Activated T-helper 1 cell treated with anti-CD3 and anti-CD28 coated beads, Interleukin-2, amount 50 U/mL, for 16 hours (primary cell): ENCODE results near the gene OBSCN.
A peak's percentile ranks its signal among the peaks of the same experiment; 100 is the strongest.
"Not testable (repeated sequence)": the region's sequence is repeated elsewhere in the genome, so short reads cannot be mapped to it uniquely, and the experiment has no call there.

ENCODE experiments used
- DNase-seq, 2 donors: peaks; one replicate each; pipeline ENCODE4 v3.0.0-alpha.2; 2020; ENCODE audit warnings: low read depth in 1 of 2, low spot score in 1 of 2

OBSCN gene

DNA sequence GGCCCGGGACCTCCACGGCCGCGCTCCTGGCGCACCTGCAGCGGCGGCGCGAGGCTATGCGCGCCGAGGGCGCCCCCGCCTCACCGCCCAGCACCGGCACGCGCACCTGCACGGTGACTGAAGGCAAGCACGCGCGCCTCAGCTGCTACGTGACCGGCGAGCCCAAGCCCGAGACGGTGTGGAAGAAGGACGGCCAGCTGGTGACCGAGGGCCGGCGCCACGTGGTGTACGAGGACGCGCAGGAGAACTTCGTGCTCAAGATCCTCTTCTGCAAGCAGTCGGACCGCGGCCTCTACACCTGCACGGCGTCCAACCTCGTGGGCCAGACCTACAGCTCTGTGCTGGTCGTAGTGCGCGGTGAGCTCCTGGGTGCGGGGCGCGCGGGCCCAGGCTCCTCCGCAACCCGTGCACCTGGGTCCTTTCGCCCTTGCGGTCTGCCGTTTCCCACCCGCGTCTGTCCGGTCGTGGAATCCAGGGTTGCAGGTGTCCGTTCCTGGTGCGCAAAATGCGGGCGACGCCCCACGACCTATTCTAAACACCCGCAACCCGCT, 4.6 kb downstream of the OBSCN start:
- DNase-seq, result no peak

DNA sequence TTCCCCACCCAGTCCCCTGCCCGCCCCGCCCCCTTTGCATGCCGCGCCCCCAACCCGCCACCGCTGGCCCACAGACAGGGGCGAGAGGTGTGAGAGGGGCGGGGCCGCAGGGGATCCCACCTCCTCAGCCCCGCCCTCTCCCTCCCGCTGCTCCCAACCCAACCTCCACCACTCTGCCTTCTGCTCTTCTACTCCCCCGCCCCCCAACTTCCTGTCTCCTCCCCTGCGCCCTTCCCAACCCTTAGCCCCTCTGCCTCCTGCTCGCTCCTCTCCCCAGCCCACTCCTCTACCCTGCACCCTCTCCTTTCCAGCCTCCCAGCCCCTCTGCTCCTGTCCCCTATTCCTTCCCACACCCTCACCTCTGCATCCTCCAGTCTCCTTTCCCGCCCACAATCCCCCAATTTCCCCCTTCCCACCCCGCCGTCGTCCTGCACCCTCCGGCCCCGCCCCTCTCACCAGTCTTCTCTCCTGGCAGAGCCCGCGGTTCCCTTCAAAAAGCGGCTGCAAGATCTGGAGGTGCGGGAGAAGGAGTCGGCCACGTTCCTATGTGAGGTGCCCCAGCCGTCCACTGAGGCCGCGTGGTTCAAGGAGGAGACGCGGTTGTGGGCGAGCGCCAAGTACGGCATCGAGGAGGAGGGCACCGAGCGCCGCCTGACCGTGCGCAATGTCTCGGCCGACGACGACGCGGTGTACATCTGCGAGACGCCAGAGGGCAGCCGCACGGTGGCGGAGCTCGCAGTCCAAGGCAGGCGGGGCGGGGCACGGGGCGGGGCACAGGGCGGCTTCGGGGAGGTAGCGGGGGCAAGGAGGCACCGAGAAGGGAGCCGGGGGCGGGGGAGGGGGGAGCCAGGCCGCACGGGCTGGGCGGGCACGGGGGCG, 5.4 kb downstream of the OBSCN start:
- peak; percentile 80 to 87 for DNase-seq

DNA sequence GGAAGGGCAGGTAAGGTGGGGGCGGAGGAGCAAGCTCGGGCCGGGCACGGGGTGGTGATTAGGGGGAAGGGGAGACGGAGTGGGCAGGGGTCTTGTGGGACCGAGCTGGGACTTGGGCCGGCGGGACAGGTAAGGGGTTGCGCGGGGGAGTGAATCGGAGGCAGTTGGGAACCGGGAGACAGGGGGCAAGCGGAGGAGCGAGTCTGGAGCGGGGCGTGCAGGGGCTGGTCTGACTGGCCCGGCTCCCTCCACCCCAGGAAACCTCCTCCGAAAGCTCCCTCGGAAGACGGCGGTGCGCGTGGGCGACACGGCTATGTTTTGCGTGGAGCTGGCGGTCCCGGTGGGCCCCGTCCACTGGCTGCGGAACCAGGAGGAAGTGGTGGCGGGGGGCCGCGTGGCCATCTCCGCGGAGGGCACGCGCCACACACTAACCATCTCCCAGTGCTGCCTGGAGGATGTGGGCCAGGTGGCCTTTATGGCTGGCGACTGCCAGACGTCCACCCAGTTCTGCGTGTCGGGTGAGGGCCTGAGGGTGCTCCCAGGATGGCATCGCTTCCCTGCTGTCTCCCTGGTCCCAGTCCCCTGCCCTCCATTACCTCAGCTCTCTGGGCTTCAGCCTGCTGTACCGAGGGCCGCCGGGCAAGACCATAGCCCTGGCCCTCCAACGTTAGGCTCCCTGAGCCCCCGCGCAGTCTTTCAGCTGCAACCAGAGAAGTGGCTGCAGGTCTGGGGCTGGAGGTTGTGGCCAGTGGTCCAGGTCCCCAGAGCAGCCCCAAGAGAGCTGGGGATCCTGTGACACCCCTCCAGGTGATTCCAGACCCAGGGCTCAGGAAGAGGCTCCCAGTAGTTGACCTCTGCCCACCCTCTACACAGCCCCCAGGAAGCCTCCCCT, 6.3 kb downstream of the OBSCN start:
- DNase-seq, result no peak

DNA sequence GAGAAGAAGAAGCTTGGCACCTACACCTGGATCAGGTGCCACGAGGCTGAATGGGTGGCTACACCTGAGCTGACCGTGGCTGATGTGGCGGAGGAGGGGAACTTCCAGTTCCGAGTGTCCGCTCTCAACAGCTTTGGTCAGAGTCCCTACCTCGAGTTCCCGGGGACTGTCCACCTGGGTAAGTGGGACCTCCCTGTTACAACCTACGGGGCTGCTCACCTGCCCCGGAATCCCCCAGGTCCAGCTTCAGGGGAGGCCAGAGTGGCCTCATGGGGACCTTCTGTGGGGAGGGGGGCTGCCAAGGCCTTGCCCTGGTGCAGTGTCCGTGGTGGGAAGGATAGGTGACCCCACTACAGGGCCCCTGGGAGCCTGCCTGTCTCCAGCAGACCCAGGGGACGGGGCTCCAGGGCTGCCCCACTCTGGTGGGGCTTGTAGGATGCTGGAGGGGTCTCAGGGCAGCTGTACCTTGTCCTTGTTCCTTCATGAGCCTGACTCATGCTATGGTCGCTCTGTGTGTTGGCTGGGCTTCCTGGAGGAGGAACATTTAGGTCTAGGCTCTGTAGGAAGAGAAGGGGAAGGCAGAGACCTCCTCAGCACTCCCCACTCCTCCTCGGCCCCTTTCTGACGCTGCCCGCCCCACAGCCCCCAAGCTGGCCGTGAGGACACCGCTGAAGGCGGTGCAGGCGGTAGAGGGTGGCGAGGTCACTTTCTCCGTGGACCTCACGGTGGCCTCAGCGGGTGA, 7.2 kb downstream of the OBSCN start:
- DNase-seq, result no peak

DNA sequence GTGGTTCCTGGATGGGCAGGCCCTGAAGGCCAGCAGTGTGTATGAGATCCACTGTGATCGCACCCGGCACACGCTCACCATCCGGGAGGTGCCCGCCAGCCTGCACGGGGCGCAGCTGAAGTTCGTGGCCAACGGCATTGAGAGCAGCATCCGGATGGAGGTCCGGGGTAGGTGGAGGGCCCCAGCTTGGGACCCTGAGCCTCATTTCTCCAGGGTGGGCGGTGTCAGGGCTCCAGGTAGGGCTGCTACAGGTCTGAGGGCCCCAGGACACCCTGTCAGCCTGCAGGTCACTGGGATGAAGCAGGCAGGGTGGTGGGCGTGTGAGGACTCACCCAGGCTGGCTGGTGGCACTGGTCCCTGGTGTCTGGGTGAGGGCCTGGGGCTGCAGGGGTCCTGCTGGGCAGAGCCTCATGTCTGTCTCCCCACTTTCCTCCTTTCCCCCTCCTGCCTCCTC, 7.8 kb downstream of the OBSCN start:
- DNase-seq, result no peak

DNA sequence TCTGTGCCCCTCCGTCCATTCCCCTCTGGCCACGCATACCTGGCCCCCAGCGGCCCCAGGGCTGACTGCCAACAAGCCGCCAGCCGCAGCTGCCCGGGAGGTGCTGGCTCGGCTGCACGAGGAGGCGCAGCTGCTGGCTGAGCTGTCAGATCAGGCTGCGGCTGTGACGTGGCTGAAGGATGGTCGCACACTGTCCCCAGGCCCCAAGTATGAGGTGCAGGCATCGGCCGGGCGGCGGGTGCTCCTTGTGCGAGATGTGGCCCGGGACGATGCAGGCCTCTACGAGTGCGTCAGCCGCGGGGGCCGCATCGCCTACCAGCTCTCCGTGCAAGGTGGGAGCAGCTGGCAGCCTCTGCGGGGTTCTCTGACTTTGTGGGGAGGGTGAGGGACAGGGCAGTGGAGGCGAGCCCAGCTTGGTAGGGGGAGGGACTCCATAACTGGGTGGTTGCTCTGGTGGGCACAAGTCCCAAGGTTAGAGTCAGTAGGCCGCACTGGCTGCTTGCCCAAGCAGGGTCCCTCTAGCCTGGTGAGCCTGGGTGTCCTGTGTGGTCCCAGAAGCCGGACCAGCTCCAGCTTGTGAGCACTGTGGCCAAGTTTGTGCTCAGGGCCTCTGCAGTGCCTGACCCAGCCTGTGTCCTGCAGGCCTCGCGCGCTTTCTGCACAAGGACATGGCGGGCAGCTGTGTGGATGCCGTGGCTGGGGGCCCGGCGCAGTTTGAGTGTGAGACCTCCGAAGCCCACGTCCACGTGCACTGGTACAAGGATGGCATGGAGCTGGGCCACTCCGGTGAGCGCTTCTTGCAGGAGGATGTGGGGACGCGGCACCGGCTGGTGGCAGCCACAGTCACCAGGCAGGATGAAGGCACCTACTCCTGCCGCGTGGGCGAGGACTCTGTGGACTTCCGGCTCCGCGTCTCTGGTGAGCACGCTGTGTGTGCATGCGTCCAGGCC, 8.8 kb downstream of the OBSCN start:
- DNase-seq, result no peak

DNA sequence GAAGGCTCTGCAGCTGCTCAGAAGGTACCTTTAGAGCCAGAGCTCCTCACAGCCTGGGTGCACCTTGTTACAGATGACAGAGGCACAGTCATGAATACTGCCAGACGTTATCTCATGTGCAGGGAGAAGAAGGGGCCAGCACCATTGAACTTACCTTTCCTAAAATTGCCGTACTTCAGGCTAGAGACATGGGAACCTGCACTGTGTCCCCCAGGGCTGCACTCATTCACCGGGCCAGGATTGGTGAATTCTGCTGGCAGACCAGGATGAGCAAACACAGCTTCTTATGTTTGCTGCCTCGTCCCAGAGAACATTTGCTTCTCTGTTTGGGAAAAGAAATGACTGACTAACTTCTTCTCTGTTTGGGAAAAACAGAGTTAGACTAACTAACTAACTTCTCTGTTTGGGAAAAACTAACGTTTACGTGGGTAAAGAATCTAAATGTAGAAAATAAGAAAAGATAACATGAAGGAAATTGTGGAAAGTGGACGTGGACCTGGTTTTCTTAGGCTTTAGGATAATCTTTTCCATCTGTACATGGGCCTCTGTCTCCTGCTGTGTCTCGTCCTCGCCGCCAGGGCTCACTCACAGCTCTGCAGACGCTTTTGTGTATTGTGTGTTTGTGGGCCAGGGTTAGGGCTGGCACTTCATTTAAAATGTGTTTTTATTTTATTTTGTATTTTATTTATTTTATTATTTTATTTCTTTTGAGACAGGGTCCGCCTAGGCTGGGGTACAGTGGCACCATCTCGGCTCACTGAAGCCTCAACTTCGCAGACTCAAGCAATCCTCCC, 9.9 kb downstream of the OBSCN start:
- no peak for DNase-seq

DNA sequence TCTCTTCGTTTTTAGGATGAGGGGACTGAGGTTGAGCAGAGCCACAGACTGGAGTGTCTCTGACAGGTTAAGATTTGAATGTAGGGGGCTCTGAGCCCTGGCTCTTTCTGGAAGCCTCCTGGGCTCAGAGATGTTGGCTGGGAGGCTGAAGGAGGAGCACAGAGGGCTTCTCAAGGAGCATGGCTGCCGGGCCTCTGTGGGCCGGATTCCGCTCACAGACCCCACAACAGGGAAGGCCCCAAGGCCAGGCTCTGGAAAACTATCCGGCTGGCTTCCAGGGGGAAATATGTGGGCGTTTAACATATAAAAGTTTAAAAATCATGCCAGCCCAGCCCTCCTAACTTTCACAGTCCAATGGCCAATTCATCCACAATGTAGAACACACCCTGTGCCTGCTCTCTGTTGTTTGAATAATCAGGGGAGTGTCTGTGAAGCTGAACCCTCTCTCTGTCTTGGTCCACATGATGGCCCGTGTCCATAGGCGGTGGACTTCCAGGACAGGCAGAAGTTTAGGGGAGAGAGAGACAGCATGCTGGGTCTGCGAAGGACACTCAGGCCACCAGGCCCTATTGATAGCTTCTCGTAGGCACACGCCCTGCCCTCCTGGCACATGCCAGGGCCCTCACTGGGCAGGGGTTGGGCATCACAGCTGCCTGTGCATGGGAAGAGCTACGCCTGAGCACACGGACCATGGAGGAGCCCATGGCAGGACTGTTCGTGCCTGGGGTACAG, 10.8 kb downstream of the OBSCN start:
- DNase-seq, result no peak

DNA sequence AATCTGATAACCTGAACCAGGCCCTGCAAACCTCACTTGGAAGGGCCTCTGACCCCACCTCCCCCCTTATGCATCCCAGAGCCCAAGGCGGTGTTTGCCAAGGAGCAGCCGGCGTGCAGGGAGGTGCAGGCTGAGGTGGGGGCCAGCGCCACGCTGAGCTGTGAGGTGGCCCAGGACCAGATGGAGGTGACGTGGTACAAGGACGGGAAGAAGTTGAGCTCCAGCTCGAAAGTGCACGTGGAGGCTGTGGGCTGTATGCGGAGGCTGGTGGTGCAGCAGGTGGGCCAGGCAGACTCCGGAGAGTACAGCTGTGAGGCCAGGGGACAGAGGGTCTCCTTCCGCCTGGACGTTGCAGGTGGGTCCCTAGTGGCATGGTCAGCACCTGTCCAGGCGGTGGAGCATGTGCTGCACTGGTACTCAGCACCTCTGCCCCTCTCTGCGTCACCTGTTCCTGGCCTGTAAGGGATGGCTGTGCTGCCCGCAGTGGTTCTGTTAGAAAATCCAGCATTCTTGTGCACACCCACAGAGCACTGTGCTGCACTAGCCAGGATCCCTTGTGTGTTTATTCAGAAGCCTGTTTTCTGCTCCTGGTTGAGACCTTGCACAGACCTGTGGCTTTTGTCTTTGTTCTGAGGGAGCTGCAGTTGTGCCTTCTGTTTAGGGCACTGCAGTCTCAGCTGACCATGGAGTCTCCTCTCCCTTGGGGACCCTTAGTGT, 11.6 kb downstream of the OBSCN start:
- no peak for DNase-seq

DNA sequence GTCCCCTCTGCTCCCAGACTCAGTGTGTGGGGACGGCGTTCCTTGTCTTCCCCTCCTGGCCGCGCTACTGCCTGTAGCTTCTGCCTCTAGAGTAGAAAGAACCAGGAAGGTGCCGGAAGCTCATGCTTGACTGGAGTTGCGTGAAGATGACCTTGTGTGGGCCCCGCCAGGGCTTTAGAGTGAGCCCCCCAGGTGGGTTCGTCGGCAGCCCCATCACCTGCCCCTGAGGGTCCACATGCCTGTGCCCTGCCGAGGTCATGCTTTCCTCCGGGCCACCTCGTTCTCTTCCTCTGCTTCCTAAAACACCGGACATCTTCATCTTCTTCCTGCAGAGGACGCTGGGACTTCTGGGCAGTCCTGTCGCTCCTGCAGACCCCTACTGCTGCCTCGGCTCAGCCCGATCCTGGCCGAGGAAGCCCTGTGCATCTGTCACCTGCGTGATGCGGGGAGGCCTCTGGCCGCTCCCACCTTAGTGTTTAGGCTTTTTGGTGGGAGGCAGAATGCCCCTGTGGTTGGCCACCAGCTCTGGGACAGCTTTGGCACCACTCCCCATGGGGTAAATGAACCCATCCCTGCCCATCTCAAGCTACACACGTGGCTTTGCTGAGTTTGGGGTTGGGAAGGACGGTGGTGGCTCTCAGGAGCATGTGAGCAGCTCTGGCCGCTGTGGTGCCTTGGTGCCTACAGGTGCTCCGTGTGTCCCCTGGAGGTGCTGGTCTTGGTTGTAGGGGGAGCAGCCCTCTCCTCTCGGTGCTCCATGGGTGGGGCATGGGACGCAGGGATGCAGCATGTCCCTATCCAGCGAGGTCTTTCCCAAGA, 12.3 kb downstream of the OBSCN start:
- no peak for DNase-seq

DNA sequence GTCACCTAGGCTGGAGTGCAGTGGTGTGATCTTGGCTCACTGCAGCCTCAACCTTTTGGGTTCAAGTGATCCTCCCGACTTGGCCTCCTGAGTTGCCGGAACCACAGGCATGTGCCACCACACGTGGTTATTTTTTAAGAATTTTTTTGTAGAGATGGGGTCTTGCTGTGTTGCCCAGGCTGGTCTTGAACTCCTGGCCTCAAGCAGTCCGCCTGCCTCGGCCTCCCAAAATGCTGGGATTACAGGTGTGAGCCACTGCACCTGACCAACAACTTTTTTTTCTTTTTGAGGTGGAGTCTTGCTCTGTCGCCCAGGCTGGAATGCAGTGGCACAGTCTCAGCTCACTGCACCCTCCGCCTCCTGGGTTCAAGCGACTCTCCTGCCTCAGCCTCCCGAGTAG, 13.3 kb downstream of the OBSCN start:
- DNase-seq, result not testable (repeated sequence)

DNA sequence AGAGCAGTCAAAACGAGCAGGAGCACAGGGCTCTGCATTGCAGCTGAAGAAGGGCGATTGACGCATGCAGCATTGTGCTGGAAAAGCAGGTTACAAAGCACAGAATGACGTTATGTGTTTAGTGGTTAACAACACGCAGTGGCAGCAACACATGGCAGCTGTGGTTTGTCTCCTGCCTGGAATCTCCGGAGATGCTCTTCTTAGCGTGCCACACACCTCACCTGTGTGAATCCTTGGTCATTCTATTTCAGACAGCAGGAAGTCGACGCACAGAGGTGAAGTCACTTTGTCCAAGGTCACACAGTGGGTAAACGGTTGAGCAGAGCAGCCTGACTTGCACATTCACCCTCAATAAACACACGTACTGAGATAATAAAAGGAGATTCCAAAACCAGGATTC, 14.7 kb downstream of the OBSCN start:
- DNase-seq, result no peak

DNA sequence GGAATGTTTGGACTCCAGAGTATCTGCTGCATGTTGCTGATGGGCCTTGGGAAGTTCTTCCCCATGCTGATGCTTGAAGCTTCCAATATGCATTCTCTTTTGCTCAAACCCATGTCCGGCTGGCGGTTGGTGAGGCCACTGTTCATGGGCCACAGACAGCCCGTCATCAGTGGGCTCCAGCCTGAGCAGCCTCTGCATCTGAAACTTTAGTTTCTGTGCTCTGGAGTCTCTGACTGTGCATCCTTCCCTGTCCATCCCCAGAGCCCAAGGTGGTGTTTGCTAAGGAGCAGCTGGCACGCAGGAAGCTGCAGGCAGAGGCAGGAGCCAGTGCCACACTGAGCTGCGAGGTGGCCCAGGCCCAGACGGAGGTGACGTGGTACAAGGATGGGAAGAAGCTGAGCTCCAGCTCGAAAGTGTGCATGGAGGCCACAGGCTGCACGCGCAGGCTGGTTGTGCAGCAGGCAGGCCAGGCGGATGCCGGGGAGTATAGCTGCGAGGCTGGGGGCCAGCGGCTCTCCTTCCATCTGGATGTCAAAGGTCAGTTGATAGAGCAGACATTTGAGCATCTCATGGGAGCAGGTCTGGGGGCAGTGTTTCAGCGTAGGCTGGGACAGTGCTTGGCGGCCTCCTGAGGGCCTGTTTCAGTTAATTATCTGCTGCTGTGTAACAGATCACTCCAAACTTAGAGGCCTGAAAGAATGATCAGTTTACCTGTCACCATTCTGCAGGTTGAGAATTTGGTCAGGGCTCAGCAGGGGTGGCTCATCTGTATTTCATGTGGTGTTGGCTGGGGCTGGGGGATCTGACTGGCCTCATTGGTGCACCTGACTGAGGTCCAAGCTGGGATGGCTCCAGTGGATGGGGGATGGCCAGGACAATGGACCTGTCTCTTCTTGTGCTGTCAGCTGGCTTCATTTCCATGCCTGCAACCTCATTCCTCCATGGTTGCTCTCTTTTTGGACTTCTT, 16.6 kb downstream of the OBSCN start:
- no peak for DNase-seq

DNA sequence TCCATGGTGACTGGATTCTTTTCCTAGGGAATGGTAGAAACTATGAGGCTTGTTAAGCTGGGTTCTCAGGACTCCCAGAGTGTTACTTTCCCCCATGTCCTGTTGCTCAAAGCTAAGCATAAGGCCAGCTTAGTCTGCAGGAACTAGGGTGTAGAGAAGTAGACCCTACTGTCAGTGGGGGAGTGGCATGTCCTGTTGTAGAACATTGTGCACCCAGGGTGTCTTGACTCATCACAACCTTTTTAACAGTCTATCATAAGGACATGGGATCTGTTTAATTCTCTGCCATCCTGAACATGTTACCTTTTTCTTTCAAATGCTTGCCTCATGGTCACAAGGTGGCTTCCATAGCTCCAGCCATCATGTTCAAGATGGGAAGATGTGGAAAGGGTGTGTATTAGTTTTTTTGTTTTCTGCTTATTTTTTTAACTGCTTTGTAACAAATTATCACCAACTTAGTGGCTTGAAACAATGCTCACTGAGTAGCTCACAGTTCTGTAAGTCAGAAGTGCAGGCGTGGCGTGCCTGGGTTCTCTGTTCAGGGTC, 17.4 kb downstream of the OBSCN start:
- no peak for DNase-seq

DNA sequence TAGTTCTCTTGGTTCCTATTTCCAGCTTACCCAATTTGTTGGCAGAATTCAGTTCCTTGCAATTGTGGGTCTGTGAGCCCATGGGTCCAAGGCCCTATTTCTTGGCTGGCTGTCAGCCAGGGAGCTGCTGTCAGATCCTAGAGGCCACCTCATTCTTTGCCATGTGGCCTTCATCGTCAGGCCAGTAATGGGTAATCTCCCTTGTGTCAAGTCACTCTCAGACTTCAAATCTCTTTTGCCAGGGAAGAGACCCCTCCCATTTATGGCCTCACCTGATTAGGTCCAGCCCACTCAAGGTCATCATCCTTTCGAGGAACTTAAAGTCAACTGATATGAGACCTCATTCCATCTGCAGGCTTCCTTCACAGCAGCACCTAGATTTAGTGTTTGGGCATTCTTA, 17.9 kb downstream of the OBSCN start:
- DNase-seq, result no peak
